ENCODE data around the gene CTBS. TPM values are rescaled to one million over a fixed set of nuclear protein-coding genes. Genes with fewer than 3 reads are reported as not detected.
"Not testable (repeated sequence)": the region's sequence is repeated elsewhere in the genome, so short reads cannot be mapped to it uniquely, and the experiment has no call there.

The CTBS gene
- total RNA-seq, 1 experiment from 2014 or later = 29.0 TPM

- DNase-seq (ENCODE audit: low read depth) = no peak
These were observed 9.9 kb upstream of the CTBS start for GRCh38 chr1:84584126-84584525.

- peak; percentile 72 for DNase-seq (ENCODE audit: low read depth)
These were observed 9.4 kb upstream of the CTBS start for GRCh38 chr1:84583648-84584047.

- DNase-seq (ENCODE audit: low read depth) = peak; percentile 94
These were observed 8.8 kb upstream of the CTBS start for GRCh38 chr1:84582802-84583587.

- DNase-seq (ENCODE audit: low read depth) = no peak
These were observed 7.4 kb upstream of the CTBS start for GRCh38 chr1:84581648-84582047.

GRCh38 chr1:84574936-84575335, 696 bp upstream of the CTBS start:
- DNase-seq (ENCODE audit: low read depth) = no peak

- no peak for DNase-seq (ENCODE audit: low read depth)
These were observed 716 bp downstream of the CTBS start for GRCh38 chr1:84573481-84573966.

GRCh38 chr1:84571150-84571535, 3.1 kb downstream of the CTBS start:
- DNase-seq (ENCODE audit: low read depth) = peak; percentile 57

- peak; percentile 73 for DNase-seq (ENCODE audit: low read depth)
These were observed 3.6 kb downstream of the CTBS start for GRCh38 chr1:84570436-84571149.

GRCh38 chr1:84569216-84569615, 5.0 kb downstream of the CTBS start:
- no peak for DNase-seq (ENCODE audit: low read depth)

- DNase-seq (ENCODE audit: low read depth) = no peak
These were observed 23.4 kb downstream of the CTBS start for GRCh38 chr1:84550826-84551225.

- no peak for DNase-seq (ENCODE audit: low read depth)
These were observed 32.6 kb downstream of the CTBS start for GRCh38 chr1:84541679-84542078.

GRCh38 chr1:84540759-84541158, 33.5 kb downstream of the CTBS start:
- DNase-seq (ENCODE audit: low read depth) = no peak

- DNase-seq (ENCODE audit: low read depth) = peak; percentile 25
These were observed 34.3 kb downstream of the CTBS start for GRCh38 chr1:84539972-84540371.

GRCh38 chr1:84538599-84538998, 35.6 kb downstream of the CTBS start:
- peak; percentile 9 for DNase-seq (ENCODE audit: low read depth)

GRCh38 chr1:84525779-84526178, 48.5 kb downstream of the CTBS start:
- DNase-seq (ENCODE audit: low read depth) = no peak

- DNase-seq (ENCODE audit: low read depth) = no peak
These were observed 49.6 kb downstream of the CTBS start for GRCh38 chr1:84524590-84524989.

GRCh38 chr1:84510668-84511067, 63.6 kb downstream of the CTBS start:
- no peak for DNase-seq (ENCODE audit: low read depth)

- DNase-seq (ENCODE audit: low read depth) = no peak
These were observed 64.1 kb downstream of the CTBS start for GRCh38 chr1:84510165-84510564.

- DNase-seq (ENCODE audit: low read depth) = no peak
These were observed 65.2 kb downstream of the CTBS start for GRCh38 chr1:84509029-84509428.

- no peak for DNase-seq (ENCODE audit: low read depth)
These were observed 65.7 kb downstream of the CTBS start for GRCh38 chr1:84508510-84508909.

GRCh38 chr1:84507887-84508286, 66.4 kb downstream of the CTBS start:
- DNase-seq (ENCODE audit: low read depth) = not testable (repeated sequence)

- no peak for DNase-seq (ENCODE audit: low read depth)
These were observed 67.3 kb downstream of the CTBS start for GRCh38 chr1:84506729-84507453.

Data from RPMI7951 (cell line).